ENCODE results near the gene ZNF512B.

DNA sequence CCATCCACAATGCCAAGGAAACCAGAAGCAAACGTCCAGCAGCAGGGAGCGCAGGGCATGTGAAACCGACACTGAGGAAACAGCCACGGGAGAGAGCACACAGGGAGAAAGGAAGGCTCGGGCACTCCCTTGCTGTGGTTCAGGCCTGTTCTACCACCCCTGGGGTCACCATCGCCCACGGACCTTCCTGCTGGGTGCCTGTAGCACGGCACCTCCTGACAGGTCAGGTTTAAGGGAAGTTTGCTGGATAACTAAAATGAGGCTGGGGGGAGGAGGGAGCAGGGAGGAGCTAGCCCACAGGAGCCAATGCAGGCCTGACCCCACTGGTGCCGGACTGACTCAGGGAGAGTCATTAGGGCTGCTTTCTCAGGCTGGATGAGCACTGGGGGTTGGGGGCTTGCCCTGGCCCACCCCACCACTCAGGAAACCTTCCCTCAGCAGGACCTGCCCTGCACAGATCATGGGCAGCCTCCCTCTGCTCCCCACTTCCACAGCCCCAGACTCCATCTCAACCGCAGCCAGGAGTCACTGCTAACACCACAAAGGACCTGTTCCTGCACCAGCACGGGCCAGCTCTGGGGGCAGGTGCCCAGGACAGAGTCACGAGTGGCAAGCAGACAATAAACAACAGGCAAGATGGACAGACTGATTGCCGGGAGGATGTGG is 15.8 kb downstream of the ZNF512B start:
- TF ChIP-seq, protein P1, sequence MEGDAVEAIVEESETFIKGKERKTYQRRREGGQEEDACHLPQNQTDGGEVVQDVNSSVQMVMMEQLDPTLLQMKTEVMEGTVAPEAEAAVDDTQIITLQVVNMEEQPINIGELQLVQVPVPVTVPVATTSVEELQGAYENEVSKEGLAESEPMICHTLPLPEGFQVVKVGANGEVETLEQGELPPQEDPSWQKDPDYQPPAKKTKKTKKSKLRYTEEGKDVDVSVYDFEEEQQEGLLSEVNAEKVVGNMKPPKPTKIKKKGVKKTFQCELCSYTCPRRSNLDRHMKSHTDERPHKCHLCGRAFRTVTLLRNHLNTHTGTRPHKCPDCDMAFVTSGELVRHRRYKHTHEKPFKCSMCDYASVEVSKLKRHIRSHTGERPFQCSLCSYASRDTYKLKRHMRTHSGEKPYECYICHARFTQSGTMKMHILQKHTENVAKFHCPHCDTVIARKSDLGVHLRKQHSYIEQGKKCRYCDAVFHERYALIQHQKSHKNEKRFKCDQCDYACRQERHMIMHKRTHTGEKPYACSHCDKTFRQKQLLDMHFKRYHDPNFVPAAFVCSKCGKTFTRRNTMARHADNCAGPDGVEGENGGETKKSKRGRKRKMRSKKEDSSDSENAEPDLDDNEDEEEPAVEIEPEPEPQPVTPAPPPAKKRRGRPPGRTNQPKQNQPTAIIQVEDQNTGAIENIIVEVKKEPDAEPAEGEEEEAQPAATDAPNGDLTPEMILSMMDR (IDR thresholded peaks at IDR 0.05; ENCODE audit: low read depth, low read length): no peak
- no peak for TF ChIP-seq EZH2phosphoT487 (IDR thresholded peaks at IDR 0.05; ENCODE audit: low read depth)

Data from OCI-LY3 (cell line).